Nephron progenitor cell (in vitro differentiated cells): ENCODE measurements around the gene CMSS1.

Experiments
- DNase-seq: peaks from one replicate; pipeline ENCODE4 v3.0.0; 2021
- H3K27ac Mint-ChIP-seq: 2 replicates; pipeline ENCODE4 v1.8.0; 2021; ENCODE audit warnings: mild to moderate bottlenecking, moderate library complexity, mixed read lengths
- H3K27me3 Mint-ChIP-seq: 2 replicates; pipeline ENCODE4 v1.8.0; 2021; ENCODE audit warnings: mild to moderate bottlenecking, low read depth, mixed read lengths; ENCODE audit not compliant: poor library complexity
- H3K36me3 Mint-ChIP-seq: 2 replicates; pipeline ENCODE4 v1.8.0; 2021; ENCODE audit warnings: low read depth, mixed read lengths
- H3K4me1 Mint-ChIP-seq: 2 replicates; pipeline ENCODE4 v1.8.0; 2021; ENCODE audit warnings: mixed read lengths
- H3K4me3 Mint-ChIP-seq: 2 replicates; pipeline ENCODE4 v1.8.0; 2021; ENCODE audit warnings: mild to moderate bottlenecking, moderate library complexity, mixed read lengths
- H3K9me3 Mint-ChIP-seq: 2 replicates; pipeline ENCODE4 v1.8.0; 2021; ENCODE audit warnings: mild to moderate bottlenecking, moderate library complexity, mixed read lengths
- CTCF ChIP-seq: fragments of 200-600 bp; sonication (generic); IDR thresholded peaks from 2 replicates; pipeline ENCODE4 v1.5.0; 2021; ENCODE audit warnings: antibody characterized with exemption

Gene CMSS1

DNA sequence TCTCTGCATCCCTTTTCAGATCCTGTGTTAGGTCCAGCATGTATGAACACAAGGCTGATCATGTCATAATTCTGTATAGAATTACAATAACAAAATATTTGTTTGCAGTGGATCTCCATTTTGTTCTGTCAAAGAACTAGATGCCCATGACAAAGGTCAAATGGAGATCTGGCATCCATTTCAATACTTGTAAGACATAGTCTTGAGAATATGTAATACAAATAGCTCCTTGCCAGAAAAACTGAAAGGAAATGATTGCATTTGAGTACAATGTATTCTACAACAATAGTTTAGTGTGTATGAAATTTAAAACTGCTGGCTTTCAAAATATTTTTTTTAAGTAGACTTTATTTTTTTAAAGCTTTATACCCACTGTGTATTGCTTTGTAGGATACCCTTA is 101.1 kb downstream of the CMSS1 start:
- peaks cover 15% of the 10 kb centered on the region for H3K36me3 Mint-ChIP-seq
- no peak overlapping the region for H3K27ac Mint-ChIP-seq
- H3K27me3 Mint-ChIP-seq = no peaks in the 10 kb centered on the region
- peaks cover 42% of the 10 kb centered on the region for H3K4me1 Mint-ChIP-seq
- no peak for DNase-seq
- H3K4me3 Mint-ChIP-seq = no peak overlapping the region
- no peak for TF ChIP-seq CTCF
- H3K9me3 Mint-ChIP-seq = no peaks in the 10 kb centered on the region

- H3K4me1 Mint-ChIP-seq = peaks cover 42% of the 10 kb centered on the region
- DNase-seq = no peak
- H3K27me3 Mint-ChIP-seq = no peaks in the 10 kb centered on the region
- no peaks in the 10 kb centered on the region for H3K9me3 Mint-ChIP-seq
- H3K27ac Mint-ChIP-seq = no peak overlapping the region
- H3K36me3 Mint-ChIP-seq = peaks cover 18% of the 10 kb centered on the region
- no peak overlapping the region for H3K4me3 Mint-ChIP-seq
- TF ChIP-seq CTCF = no peak
These were observed 102.0 kb downstream of the CMSS1 start for GRCh38 chr3:99919694-99920093.

GRCh38 chr3:99920481-99921376 is 103.1 kb downstream of the CMSS1 start:
- Mint-ChIP-seq H3K36me3 (peaks cover 22% of the 10 kb centered on the region), H3K9me3 (no peaks in the 10 kb centered on the region), H3K4me3 (no peak overlapping the region), H3K4me1 (peaks cover 33% of the 10 kb centered on the region), H3K27me3 (no peaks in the 10 kb centered on the region), H3K27ac (peak overlapping the region; percentile 89)
- DNase-seq = no peak
- TF ChIP-seq CTCF = no peak

DNA sequence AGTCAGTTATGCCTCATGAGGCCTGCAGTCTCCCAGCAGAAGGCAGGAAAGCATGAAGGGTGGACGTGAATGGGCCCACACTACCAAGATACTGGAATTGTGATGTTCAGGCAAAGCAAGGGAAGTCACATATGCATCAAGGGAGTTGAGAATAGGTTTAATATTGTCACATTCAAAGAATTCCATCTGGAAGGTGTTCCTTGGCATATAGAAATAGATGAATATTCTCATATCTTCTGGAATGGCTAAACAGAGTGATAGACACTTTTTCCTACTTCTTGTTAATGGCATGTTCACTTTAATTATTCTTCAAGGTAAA is 103.7 kb downstream of the CMSS1 start:
- no peak for TF ChIP-seq CTCF
- peaks cover 22% of the 10 kb centered on the region for H3K36me3 Mint-ChIP-seq
- H3K4me1 Mint-ChIP-seq = peaks cover 27% of the 10 kb centered on the region

DNA sequence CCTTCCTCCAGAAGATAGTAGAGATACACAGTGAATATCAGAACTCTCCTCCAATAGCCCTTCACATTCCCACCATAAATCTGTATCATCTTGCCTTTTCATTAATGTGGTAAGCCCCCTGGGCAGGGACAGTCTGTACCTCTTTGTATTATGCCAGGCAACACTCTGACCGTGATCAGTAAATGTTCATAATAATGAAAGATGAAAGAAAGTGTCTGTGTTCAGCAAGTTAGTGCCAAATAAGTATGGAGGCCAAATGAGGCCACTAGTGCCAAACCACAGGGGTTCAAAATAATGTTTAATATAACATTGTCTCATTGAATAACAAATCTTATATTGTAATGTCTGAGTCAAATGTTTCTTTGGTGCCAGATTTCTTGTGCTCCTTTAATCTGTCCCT is 104.3 kb downstream of the CMSS1 start:
- TF ChIP-seq CTCF = no peak
- Mint-ChIP-seq H3K9me3 (no peaks in the 10 kb centered on the region), H3K27ac (no peak overlapping the region), H3K27me3 (no peaks in the 10 kb centered on the region), H3K4me1 (peaks cover 23% of the 10 kb centered on the region), H3K4me3 (no peak overlapping the region), H3K36me3 (peaks cover 22% of the 10 kb centered on the region)
- no peak for DNase-seq

More for the DNA sequence above, 103.7 kb downstream of the CMSS1 start:
- Mint-ChIP-seq H3K27me3 (no peaks in the 10 kb centered on the region), H3K9me3 (no peaks in the 10 kb centered on the region), H3K4me3 (no peak overlapping the region), H3K27ac (peak overlapping the region; percentile 89)
- DNase-seq = no peak

DNA sequence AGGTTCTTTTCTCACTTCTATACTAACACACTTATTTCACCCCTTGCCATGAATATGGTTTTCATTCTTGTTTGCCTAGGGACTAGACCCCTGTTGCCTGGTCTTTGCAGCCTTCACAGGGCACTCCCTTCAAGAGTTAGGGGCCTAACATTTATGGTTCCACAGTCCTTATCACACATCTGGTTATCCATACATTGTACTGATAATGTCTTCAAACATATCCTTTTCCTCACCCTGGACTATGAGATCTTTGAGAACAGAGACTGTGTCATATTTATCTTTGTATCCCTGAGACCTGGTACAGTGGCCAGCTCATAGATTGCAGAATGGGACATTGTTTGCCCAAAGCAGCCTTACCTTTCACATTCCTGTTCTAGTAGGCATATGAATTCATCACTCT is 106.2 kb downstream of the CMSS1 start:
- H3K4me3 Mint-ChIP-seq = no peak overlapping the region
- H3K27me3 Mint-ChIP-seq = no peaks in the 10 kb centered on the region
- H3K27ac Mint-ChIP-seq = no peak overlapping the region
- H3K9me3 Mint-ChIP-seq = no peaks in the 10 kb centered on the region
- peaks cover 32% of the 10 kb centered on the region for H3K4me1 Mint-ChIP-seq
- no peak for DNase-seq
- H3K36me3 Mint-ChIP-seq = peaks cover 15% of the 10 kb centered on the region
- TF ChIP-seq CTCF = no peak
